ENCODE data around the gene RAD21L1.

Gene RAD21L1

GRCh38 chr20:1295276-1295930 lies 69.6 kb downstream of the RAD21L1 start:
- no peak for DNase-seq (ENCODE audit: low read depth in 2 of 2)

- DNase-seq (ENCODE audit: low read depth in 2 of 2): no peak
These were observed 70.3 kb downstream of the RAD21L1 start for GRCh38 chr20:1296117-1296610.

- DNase-seq (ENCODE audit: low read depth in 2 of 2): no peak
These were observed 71.1 kb downstream of the RAD21L1 start for GRCh38 chr20:1296922-1297321.

GRCh38 chr20:1297486-1297885 lies 71.6 kb downstream of the RAD21L1 start:
- DNase-seq (ENCODE audit: low read depth in 2 of 2): no peak

GRCh38 chr20:1298166-1298565 lies 72.3 kb downstream of the RAD21L1 start:
- no peak for DNase-seq (ENCODE audit: low read depth in 2 of 2)

GRCh38 chr20:1298888-1299511 lies 73.2 kb downstream of the RAD21L1 start:
- no peak for DNase-seq (ENCODE audit: low read depth in 2 of 2)

- no peak for DNase-seq (ENCODE audit: low read depth in 2 of 2)
These were observed 73.7 kb downstream of the RAD21L1 start for GRCh38 chr20:1299522-1299921.

GRCh38 chr20:1300083-1300840 lies 74.4 kb downstream of the RAD21L1 start:
- DNase-seq (ENCODE audit: low read depth in 2 of 2): no peak

- peak in 1 of 2 experiments; percentile 36 for DNase-seq (ENCODE audit: low read depth in 2 of 2)
These were observed 75.2 kb downstream of the RAD21L1 start for GRCh38 chr20:1301031-1301529.

- DNase-seq (ENCODE audit: low read depth in 2 of 2): no peak
These were observed 77.1 kb downstream of the RAD21L1 start for GRCh38 chr20:1302685-1303541.

- DNase-seq (ENCODE audit: low read depth in 2 of 2): no peak
These were observed 79.1 kb downstream of the RAD21L1 start for GRCh38 chr20:1304710-1305515.

Data from fibroblast of skin of left quadriceps (primary cell).